GM19397 (cell line): ENCODE measurements around the gene CDK19.
A peak's percentile ranks its signal among the peaks of the same experiment; 100 is the strongest.
"Not testable (repeated sequence)": the region's sequence is repeated elsewhere in the genome, so short reads cannot be mapped to it uniquely, and the experiment has no call there.

Source experiments
- ATAC-seq: cut with Tn5 transposase; IDR thresholded peaks from one replicate; pipeline ENCODE4 v1.9.1; 2021; ENCODE audit warnings: mild to moderate bottlenecking, moderate library complexity; ENCODE audit not compliant: unreplicated experiment

CDK19 gene

DNA sequence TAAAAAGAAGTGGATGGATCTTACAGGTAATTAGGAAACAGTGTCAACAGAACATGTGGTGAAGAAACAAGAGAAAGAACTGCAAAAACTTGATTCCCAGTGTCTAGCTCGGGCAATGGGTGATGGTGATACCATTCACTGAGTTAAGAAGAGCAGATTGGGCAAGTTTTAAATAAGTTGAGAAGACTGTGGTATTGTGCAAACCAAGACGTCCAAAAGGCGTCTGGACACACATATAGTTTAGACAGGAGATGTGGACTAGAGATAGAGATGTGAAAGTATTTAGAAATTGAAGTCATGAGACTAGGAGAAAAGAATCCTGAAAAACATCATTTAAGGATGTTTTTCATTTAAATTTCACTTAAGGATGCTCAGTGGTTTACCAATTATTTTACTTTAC lies 53.9 kb downstream of the CDK19 start:
- ATAC-seq, result no peak

DNA sequence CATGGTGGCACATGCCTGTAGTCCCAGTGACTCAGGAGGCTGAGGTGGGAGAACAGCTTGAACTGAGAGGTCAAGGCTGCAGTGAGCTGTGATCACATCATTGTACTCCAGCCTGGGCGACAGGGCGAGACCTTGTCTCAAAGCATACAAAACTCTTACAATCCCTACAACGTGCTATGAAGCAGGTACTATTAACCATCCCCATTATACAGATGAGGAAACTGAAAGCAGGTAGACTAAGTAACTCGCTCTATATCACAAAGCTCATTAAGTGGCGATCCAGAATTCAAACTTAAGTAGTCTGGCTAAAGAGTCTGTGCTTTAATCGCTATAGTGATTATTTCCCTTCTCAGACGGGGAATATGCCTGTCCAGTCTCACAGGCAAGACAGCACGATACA lies 54.7 kb downstream of the CDK19 start:
- no peak for ATAC-seq

DNA sequence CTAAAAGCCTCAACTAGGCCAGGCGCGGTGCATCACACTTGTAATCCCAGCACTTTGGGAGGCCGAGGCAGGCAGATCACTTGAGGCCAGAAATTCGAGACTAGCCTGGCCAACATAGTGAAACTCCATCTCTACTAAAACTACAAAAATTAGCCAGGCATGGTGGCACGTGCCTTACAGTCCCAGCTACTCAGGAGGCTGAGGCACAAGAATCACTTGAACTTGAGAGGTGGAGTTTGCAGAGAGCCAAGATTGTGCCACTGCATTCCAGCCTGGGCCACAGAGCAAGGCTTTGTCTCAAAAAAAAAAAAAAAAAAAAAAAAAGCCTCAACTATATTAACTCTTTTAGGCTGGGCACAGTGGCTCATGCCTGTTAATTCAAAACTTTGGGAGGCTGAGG lies 55.2 kb downstream of the CDK19 start:
- not testable (repeated sequence) for ATAC-seq

GRCh38 chr6:110757926-110758325 lies 57.3 kb downstream of the CDK19 start:
- ATAC-seq, result no peak

DNA sequence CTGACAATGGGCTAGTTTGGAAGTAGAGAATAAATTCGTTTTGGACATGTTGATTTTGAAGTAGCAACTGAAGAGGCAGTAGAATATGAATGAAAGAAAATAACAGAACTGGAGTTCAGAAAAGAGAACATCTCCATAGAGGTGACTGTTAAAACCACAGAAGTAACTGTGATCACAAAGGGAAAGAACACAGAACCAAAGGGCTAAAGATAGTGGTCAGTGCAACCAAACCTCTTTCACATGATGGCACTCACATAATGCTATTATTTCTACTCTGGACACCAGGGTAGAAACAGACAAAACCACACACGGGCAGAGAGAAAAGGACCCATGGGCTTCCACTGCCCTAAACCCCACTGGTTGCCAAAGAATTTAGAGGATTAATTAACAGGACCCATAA lies 58.5 kb downstream of the CDK19 start:
- ATAC-seq, result no peak

DNA sequence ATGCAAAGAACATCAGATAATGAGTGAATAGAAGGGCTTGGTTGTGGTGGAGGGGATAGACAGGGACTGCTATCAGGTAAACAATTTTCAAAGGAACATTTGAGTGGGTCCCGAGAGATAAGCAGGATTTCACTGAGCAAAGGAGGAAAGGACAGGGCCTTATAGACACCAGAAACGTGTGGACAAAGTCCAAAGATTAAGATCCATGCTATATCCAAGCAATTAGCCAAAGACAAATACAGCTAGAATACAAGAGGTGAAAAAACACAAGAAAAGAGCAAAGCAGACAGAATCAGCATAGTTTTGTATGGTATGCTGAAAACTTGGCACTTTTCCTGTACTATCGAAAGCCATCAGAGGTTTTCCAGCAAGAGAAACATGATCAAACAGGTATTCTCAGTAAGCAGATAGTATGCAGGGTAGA lies 59.8 kb downstream of the CDK19 start:
- no peak for ATAC-seq

DNA sequence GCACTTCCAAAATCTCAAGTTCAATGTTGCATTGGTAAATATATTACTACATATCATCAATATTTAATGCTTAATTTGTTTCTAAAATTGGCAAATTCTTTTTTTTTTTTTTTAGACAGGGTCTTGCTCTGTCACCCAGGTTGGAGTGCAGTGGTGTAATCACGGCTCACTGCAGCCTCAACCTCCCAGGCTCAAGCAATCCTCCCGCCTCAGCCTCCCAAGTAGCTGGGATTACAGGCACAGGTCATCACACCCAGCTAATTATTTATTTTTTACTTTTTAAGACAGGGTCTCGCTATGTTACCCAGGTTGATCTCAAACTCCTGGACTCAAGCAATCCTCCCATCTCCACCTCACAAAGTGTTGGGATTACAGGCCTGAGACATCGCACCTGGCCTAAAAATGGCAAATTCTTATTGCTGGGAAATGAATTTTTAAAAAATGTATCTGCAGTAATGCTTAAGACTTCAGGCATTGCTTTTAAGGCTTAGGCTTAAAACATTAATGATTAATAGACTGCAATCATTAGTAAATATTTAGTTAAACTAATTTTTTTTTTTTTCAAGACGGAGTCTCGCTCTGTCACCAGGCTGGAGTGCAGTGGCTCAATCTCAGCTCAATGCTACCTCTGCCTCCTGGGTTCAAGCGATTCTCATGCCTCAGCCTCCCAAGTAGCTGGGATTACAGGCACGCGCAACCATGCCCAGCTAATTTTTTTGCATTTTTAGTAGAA lies 61.2 kb downstream of the CDK19 start:
- ATAC-seq, result not testable (repeated sequence)

DNA sequence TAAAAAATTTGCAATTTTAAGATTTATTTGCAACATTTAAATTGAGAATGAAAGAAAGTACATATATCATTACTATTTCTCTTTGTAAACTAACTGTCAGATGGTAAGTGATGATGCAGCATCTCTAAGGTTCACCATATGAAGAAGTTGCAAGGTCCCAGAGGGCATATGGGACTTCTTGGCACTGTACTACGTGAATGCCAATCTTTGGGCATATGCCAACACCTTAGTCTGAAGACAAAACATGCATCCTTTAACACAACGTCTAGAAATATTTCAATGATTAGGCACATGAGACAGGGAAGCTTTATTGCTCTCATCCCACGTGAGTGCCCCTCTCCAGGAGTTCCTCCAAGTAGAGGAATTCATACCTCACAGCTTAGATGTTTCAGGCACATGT lies 66.8 kb downstream of the CDK19 start:
- no peak for ATAC-seq

DNA sequence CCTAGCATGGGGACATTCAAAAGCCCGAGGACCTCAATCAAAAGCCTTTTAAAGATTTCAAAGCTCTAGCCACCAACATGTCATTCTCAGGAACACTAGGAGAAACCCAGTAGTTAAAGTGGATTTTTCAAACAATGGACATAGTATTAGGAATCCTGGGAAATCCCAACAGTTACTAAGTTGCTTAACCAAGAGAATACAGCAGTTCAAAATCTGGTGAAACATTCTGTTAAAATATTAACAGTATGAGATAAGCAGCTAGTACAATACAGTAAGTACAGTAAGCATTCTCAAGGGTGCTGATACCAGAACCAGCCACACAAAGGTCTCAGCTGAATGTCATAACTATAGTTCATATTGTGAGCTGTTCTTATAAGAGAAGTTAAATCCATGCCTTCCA lies 68.6 kb downstream of the CDK19 start:
- ATAC-seq, result no peak

DNA sequence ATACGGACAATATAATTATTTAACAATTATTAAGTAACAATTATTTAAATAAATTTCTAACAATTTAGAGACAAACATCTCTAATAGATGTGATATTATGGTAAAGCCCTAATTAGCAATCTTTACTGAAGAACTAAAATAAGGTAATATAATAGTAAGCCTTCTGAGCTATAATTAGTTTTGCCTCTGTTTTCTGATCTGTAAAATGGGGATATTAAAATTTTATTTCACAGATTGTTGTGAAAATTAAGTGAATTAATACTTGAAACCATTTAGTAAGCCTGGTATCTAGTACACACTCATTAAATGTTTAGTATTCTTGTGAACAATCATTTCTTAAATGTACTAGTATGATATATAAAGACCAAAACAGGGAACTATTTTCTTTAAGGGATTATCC lies 70.3 kb downstream of the CDK19 start:
- no peak for ATAC-seq

- ATAC-seq, result not testable (repeated sequence)
Measured at GRCh38 chr6:110742552-110742951, 72.7 kb downstream of the CDK19 start.

- ATAC-seq, result no peak
Measured at GRCh38 chr6:110741517-110741916, 73.8 kb downstream of the CDK19 start.

DNA sequence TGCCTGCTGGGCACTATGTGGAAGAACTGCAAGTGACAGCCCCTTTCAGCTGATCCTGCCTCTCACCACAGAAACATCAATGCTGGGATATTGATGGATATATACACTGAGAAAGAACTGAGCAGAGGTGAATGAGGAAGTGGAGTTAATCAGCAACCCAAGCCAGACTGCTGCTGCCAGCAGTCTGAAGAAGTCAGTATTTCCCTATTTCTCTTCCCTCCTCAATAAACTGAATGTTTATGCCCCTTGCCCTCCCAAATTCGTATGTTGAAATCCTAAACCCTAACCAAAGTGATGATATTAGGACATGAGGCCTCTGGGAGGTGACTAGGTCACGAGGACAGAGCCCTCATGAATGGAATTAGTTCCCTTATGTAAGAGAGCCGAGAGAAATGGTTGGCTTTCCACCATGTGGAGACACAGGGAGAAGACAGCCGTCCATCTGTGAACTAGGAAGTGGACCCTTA lies 76.3 kb downstream of the CDK19 start:
- peak; percentile 79 for ATAC-seq

DNA sequence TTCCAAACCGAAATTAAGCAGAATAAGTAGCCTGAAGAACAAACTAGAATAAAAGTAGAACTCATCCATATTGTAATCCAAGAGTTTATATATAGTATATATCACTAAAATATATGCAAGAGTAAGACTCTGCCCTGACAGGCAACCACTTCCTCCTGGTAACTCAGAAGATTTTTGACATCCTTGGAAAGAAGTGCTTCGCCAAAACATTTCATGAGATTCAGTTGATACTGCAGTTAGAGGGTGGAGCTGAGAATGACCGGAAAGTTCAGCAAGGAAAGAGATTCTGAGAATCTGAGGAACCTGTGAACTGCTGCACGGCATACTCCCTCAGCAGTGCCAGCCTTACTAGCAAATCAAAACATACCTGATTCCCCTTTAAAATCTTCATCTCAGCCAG lies 79.6 kb downstream of the CDK19 start:
- no peak for ATAC-seq

DNA sequence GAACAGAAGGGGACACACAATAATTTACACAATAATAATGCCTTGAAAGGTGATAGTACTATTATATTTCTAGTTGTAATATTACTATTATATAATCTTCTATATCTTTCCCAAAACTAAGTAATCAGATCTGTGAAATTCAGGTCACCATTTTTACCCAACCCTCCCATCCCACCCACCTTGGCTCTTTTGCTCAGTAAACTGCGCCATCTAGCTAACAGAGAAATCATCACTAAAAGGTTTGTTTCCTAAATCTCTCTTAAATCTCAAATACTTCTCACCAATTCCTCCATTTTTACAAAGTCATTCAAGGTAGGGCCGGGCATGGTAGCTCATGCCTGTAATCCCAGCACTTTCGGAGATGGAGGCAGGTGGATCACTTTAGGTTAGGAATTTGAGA lies 83.4 kb downstream of the CDK19 start:
- no peak for ATAC-seq

GRCh38 chr6:110731196-110731595 lies 84.1 kb downstream of the CDK19 start:
- no peak for ATAC-seq

DNA sequence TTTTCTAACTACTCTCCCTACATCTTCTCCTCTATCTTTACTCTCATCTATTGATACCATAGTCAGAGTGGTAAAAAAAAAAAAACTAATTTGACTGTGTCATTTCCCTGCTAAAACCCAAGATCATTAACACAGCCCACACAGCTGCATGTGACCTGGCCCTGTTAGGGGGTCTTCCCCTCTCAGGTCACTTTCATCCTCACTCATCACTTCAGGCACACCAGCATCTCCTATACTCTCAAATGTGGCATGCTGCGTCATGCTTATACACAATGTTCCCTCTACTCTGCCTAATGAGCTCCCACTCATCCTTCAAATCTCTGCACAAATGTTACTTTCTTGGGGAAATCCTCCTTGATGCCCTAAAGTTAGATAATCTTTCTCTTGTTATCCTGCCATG lies 86.8 kb downstream of the CDK19 start:
- ATAC-seq, result no peak

GRCh38 chr6:110723017-110723416 lies 92.3 kb downstream of the CDK19 start:
- ATAC-seq, result no peak

GRCh38 chr6:110720066-110720465 lies 95.2 kb downstream of the CDK19 start:
- ATAC-seq, result no peak

DNA sequence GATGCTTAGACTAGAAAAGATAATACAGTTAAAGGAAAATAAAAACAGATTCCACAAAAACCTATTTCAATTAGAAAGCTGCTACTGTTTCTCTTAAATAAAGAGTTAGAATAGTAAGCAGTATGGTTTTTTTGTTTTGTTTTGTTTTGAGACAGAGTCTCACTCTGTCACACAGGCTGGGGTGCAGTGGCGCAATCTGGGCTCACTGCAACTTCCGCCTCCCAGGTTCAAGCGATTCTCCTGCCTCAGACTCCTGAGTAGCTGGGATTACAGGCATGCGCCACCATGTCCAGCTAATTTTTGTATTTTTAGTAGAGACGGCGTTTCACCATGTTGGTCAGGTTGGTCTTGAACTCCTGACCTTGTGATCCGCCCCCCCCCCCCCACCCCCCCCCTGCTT lies 95.7 kb downstream of the CDK19 start:
- not testable (repeated sequence) for ATAC-seq

DNA sequence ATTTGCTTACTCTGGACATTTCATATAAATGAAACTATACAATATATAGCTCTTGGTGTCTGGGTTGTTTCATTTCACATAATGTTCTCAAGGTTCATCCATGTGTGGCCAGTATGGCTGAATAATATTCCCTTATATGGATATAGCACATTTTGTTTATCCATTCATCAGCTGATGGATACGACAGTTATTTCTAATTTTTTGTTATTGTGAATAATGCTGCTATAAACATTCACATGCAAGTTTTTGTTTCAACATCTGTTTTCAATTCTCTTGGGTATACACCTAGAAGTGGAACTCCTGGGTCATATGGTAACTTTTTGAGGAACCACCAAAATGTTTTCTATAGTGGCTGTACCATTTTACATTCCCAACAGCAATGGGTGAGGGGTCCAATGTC lies 101.1 kb downstream of the CDK19 start:
- no peak for ATAC-seq

DNA sequence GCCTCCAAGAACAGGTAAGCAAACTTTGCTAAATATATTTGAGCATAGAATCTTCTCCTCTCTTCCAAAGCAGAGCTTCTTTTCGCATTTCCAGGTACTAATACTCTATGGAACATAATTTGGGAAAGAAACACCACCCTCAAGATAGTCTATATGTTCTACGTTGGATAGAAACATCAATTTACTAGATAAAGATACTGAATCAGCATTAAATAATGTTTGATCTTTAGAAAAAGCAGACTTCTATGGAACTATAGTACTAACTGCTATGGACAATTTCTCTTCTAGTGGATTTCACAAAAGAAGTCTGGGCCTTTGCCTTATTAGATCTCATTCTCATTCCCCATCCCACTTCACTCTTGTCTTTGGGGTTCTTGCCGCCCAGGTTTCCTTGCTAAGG lies 103.0 kb downstream of the CDK19 start:
- no peak for ATAC-seq

DNA sequence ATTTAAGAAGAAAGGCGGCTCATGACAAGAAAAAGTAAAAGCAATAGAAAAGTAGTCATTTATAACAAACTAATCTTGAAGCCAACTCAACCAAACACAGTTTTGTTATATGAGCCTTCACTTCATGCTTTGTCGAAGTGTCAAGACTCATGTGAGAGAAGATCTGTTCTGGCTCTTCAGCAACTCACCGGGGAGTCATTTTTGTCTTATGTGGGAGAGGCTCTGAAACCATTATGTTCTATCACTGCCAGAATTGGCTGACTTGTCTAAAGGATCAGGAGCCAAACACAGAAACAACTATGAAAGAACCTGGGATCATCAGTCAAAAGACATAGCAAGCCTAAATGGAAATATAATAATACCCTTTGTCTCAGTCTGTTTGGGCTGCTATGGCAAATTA lies 105.2 kb downstream of the CDK19 start:
- no peak for ATAC-seq
